SK-N-SH (cell line): Measurements from ENCODE around the gene PAQR5. TPM values are rescaled to one million over a fixed set of nuclear protein-coding genes. Genes with fewer than 3 reads are reported as not detected.

Source experiments
- CTCF ChIA-PET: fragments of 300-600, 350-600 bp; formaldehyde crosslinking; extraction: SDS; loops from one replicate; lab custom pipeline; 2021; lab: Yijun Ruan, JAX
- POLR2A ChIA-PET: fragments of 350-600 bp; sonication (Branson Sonifier 250); formaldehyde crosslinking; extraction: SDS; loops from one replicate; lab custom pipeline; 2020; ENCODE audit warnings: antibody characterized with exemption, inconsistent platforms; lab: Yijun Ruan, JAX
- DNase-seq: peaks from one replicate; pipeline ENCODE4 v3.0.0; 2012
- H2AFZ ChIP-seq: fragments of 200-600 bp; sonication (generic); 2 replicates; pipeline ENCODE4 v1.8.1; 2016; ENCODE audit warnings: antibody characterized with exemption, mild to moderate bottlenecking, low read depth
- H3F3A ChIP-seq: fragments of 200-600 bp; sonication (generic); replicated peaks from 2 replicates; pipeline ENCODE3; 2016; ENCODE audit warnings: antibody characterized with exemption, mild to moderate bottlenecking; ENCODE audit not compliant: insufficient read depth
- H3K27ac ChIP-seq, 2 experiments: fragments of 200-500 bp in 1 of 2; fragments of 200-600 bp in 1 of 2; sonication (Bioruptor generic) in 1 of 2; sonication (generic), shearing (Covaris generic) in 1 of 2; 2 replicates each; pipeline versions ENCODE4 v1.5.1 to v1.6.1; 2014 to 2016; ENCODE audit warnings: low read depth in 2 of 2, inconsistent platforms in 1 of 2, low read length in 1 of 2, mild to moderate bottlenecking in 1 of 2, mixed read lengths in 1 of 2
- H3K27me3 ChIP-seq: fragments of 200-600 bp; sonication (generic), shearing (Covaris generic); 2 replicates; pipeline ENCODE4 v1.6.1; 2016; ENCODE audit warnings: mixed run types; ENCODE audit not compliant: insufficient read depth
- H3K36me3 ChIP-seq, 2 experiments: fragments of 200-500 bp in 1 of 2; fragments of 200-600 bp in 1 of 2; sonication (Bioruptor generic) in 1 of 2; sonication (generic) in 1 of 2; replicated peaks in 1 of 2; 2 replicates each; pipeline versions ENCODE3 to v1.5.1; 2014 to 2016; ENCODE audit warnings: low read length in 1 of 2, mild to moderate bottlenecking in 1 of 2; ENCODE audit not compliant: insufficient read depth in 2 of 2, control insufficient read depth in 1 of 2
- H3K4me1 ChIP-seq, 2 experiments: fragments of 200-500 bp in 1 of 2; fragments of 200-600 bp in 1 of 2; sonication (Bioruptor generic) in 1 of 2; sonication (generic), shearing (Covaris generic) in 1 of 2; 2 replicates each; pipeline versions ENCODE4 v1.5.1 to v1.6.1; 2014 to 2016; ENCODE audit warnings: low read depth in 1 of 2, low read length in 1 of 2, mixed run types in 1 of 2; ENCODE audit not compliant: insufficient read depth in 2 of 2, control insufficient read depth in 1 of 2
- H3K4me2 ChIP-seq: fragments of 200-600 bp; sonication (generic), shearing (Covaris generic); 2 replicates; pipeline ENCODE4 v1.6.1; 2017; ENCODE audit warnings: mixed run types
- H3K4me3 ChIP-seq, 2 experiments: fragments of 200-500 bp in 1 of 2; fragments of 200-600 bp in 1 of 2; sonication (Bioruptor generic) in 1 of 2; sonication (generic), shearing (Covaris generic) in 1 of 2; 2 replicates each; pipeline versions ENCODE4 v1.5.1 to v1.8.1; 2014 to 2016; ENCODE audit warnings: low read depth in 2 of 2, inconsistent platforms in 1 of 2, low read length in 1 of 2, mild to moderate bottlenecking in 1 of 2, mixed read lengths in 1 of 2, moderate library complexity in 1 of 2
- H3K79me2 ChIP-seq: fragments of 200-600 bp; sonication (generic); 2 replicates; pipeline ENCODE4 v1.8.1; 2017; ENCODE audit warnings: mild to moderate bottlenecking; ENCODE audit not compliant: insufficient read depth
- H3K9ac ChIP-seq: fragments of 200-600 bp; sonication (generic); 2 replicates; pipeline ENCODE4 v1.6.1; 2017; ENCODE audit warnings: mixed run types
- H3K9me2 ChIP-seq: fragments of 200-600 bp; sonication (generic); 2 replicates; pipeline ENCODE4 v1.6.1; 2017; ENCODE audit warnings: mixed run types
- H3K9me3 ChIP-seq: fragments of 200-600 bp; sonication (generic); 2 replicates; pipeline ENCODE4 v1.6.1; 2017; ENCODE audit warnings: mixed run types, mild to moderate bottlenecking, moderate library complexity
- H4K20me1 ChIP-seq: fragments of 200-600 bp; sonication (generic); 2 replicates; pipeline ENCODE4 v1.6.1; 2017; ENCODE audit warnings: mild to moderate bottlenecking, mixed run types; ENCODE audit not compliant: insufficient read depth
- CHD2 ChIP-seq: fragments of 150-350 bp; IDR thresholded peaks from 2 replicates; pipeline ENCODE4 v1.6.1; 2018; ENCODE audit warnings: low read length; ENCODE audit not compliant: partially characterized antibody
- ELF1 ChIP-seq: IDR thresholded peaks from 2 replicates; pipeline ENCODE4 v1.4.0; 2012
- EP300 ChIP-seq, 2 experiments: IDR thresholded peaks; 2 replicates each; pipeline versions ENCODE4 v1.4.0 to v1.6.1; 2012; ENCODE audit warnings: borderline replicate concordance in 1 of 2, low read depth in 1 of 2, low read length in 1 of 2
- FOXM1 ChIP-seq: IDR thresholded peaks from 2 replicates; pipeline ENCODE4 v1.4.0; 2012; ENCODE audit warnings: low read depth, mild to moderate bottlenecking
- MXI1 ChIP-seq: IDR thresholded peaks from 2 replicates; pipeline ENCODE4 v1.6.1; 2012; ENCODE audit warnings: mild to moderate bottlenecking, low read depth, low read length, improper control_type of control experiment
- NFIC ChIP-seq: IDR thresholded peaks from 2 replicates; pipeline ENCODE4 v1.4.0; 2012; ENCODE audit warnings: borderline replicate concordance
- NRF1 ChIP-seq: IDR thresholded peaks from 2 replicates; pipeline ENCODE4 v1.6.1; 2012; ENCODE audit warnings: low read depth, mild to moderate bottlenecking, low read length
- POLR2AphosphoS5 ChIP-seq: IDR thresholded peaks from 2 replicates; pipeline ENCODE4 v1.6.1; 2012; ENCODE audit warnings: low read depth, low read length
- RAD21 ChIP-seq: IDR thresholded peaks from 2 replicates; pipeline ENCODE4 v1.6.1; 2012; ENCODE audit warnings: mild to moderate bottlenecking, low read length
- RFX5 ChIP-seq: IDR thresholded peaks from 2 replicates; pipeline ENCODE4 v1.6.1; 2012; ENCODE audit warnings: mild to moderate bottlenecking, improper control_type of control experiment, low read length
- RXRA ChIP-seq: IDR thresholded peaks from 2 replicates; pipeline ENCODE4 v1.4.0; 2012; ENCODE audit warnings: low read depth, mild to moderate bottlenecking, borderline replicate concordance
- SIN3A ChIP-seq: IDR thresholded peaks from 2 replicates; pipeline ENCODE4 v1.6.1; 2012; ENCODE audit warnings: low read depth, mild to moderate bottlenecking, low read length, moderate library complexity, borderline replicate concordance
- TAF1 ChIP-seq: IDR thresholded peaks from 2 replicates; pipeline ENCODE4 v1.6.1; 2012; ENCODE audit warnings: low read depth, mild to moderate bottlenecking, low read length, moderate library complexity, borderline replicate concordance
- YY1 ChIP-seq: IDR thresholded peaks from 2 replicates; pipeline ENCODE4 v1.4.0; 2012; ENCODE audit warnings: low read depth, mild to moderate bottlenecking
- WGBS: methylation state at CpG from one replicate; pipeline ENCODE4 v1.1.6; 2017; ENCODE audit warnings: low lambda C conversion rate; 5-methylcytosine and 5-hydroxymethylcytosine counted together
- polyA plus RNA-seq, 3 experiments: library from polyadenylated mRNA; depleted of rRNA; stranded (reverse); fragments of >200 nt; gene quantifications; 2 replicates each; pipeline ENCODE4 v1.2.3, GENCODE V29; 2012
- TF ChIP-seq, protein P1 (sequence below): IDR thresholded peaks from 2 replicates; pipeline ENCODE4 v1.4.0; 2012; ENCODE audit warnings: low read depth
- TF ChIP-seq, protein P2 (sequence below): IDR thresholded peaks from 2 replicates; pipeline ENCODE4 v1.4.0; 2012; ENCODE audit warnings: low read depth, borderline replicate concordance
- TF ChIP-seq, protein P3 (sequence below): fragments of 150-350 bp; IDR thresholded peaks from 2 replicates; pipeline ENCODE4 v1.6.1; 2016; ENCODE audit warnings: mild to moderate bottlenecking, low read depth, low read length

The PAQR5 gene
- polyA plus RNA-seq, 1 of the 3 experiments (the other 2 are of a cell fraction) = 3.9 TPM

DNA sequence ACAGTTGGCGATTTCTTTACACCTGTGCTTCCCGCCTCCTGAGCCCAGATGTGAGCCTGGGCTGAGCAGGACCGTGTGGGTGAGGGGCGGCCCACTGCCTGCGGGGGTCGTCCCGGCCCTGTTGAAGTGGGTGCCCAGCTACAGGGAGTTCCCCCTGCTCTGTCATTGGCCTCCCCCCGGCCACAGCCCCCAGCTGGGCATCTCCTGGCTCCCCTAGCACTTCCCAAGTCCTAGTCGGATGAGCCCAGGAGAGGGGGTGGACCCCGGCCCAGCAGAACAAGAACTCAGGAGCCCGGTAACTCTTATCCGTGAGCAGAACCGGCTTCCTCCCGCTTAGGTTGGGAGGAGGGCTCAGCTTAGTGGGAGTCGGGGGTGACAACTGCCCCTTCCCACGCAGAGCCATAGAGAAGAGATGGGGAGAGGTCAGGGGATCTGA, 757 bp downstream of the PAQR5 start:
- Histone ChIP-seq H3K27me3 (no peaks in the 10 kb centered on the region), H4K20me1 (no peaks in the 10 kb centered on the region), H3K9ac (no peak overlapping the region), H3K9me3 (no peaks in the 10 kb centered on the region), H3K9me2 (no peaks in the 10 kb centered on the region), H3K4me1 (peaks cover 5 to 6% of the 10 kb centered on the region in 2 experiments; a peak in 1 of 4 replicates), H3F3A (no peaks in the 10 kb centered on the region), H3K4me3 (peak overlapping the region; percentile 65 to 66), H3K36me3 (no peaks in the 10 kb centered on the region), H3K79me2 (no peaks in the 10 kb centered on the region), H3K4me2 (peak overlapping the region; percentile 80), H3K27ac (no peak overlapping the region), H2AFZ (0 out of 2 replicates have a peak overlapping the region, but pooled peaks have one; percentile 83)
- 69% methylated on average over 10 of the region's 16 CpGs for WGBS
- no peak for TF ChIP-seq ELF1
- no peak for TF ChIP-seq POLR2AphosphoS5
- no peak for TF ChIP-seq SIN3A
- no peak for TF ChIP-seq CHD2
- TF ChIP-seq FOXM1 = no peak
- TF ChIP-seq, protein P1, sequence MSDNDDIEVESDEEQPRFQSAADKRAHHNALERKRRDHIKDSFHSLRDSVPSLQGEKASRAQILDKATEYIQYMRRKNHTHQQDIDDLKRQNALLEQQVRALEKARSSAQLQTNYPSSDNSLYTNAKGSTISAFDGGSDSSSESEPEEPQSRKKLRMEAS = no peak; the same call in 1 of the 2 replicates
- TF ChIP-seq RAD21 = no peak
- TF ChIP-seq YY1 = no peak
- no peak for TF ChIP-seq TAF1
- TF ChIP-seq, protein P2, sequence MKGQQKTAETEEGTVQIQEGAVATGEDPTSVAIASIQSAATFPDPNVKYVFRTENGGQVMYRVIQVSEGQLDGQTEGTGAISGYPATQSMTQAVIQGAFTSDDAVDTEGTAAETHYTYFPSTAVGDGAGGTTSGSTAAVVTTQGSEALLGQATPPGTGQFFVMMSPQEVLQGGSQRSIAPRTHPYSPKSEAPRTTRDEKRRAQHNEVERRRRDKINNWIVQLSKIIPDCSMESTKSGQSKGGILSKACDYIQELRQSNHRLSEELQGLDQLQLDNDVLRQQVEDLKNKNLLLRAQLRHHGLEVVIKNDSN = no peak
- TF ChIP-seq RFX5 = no peak
- TF ChIP-seq, protein P3, sequence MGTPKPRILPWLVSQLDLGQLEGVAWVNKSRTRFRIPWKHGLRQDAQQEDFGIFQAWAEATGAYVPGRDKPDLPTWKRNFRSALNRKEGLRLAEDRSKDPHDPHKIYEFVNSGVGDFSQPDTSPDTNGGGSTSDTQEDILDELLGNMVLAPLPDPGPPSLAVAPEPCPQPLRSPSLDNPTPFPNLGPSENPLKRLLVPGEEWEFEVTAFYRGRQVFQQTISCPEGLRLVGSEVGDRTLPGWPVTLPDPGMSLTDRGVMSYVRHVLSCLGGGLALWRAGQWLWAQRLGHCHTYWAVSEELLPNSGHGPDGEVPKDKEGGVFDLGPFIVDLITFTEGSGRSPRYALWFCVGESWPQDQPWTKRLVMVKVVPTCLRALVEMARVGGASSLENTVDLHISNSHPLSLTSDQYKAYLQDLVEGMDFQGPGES = no peak
- no peak for TF ChIP-seq EP300 (IDR thresholded peaks at IDR 0.05; ENCODE audit: borderline replicate concordance in 1 of 2, low read depth in 1 of 2, low read length in 1 of 2)
- TF ChIP-seq MXI1 = no peak
- TF ChIP-seq NRF1 = no peak
- no peak for TF ChIP-seq RXRA
- no peak for TF ChIP-seq NFIC
- peak; percentile 45 for DNase-seq
- CTCF ChIA-PET = interaction anchor here (0.6 to 1.4 kb wide), 4 partner anchors 8 to 137 kb away, joined by 3 read pairs; no protein-coding TSS in a partner anchor
- POLR2A ChIA-PET = no interaction called here
